GM21381 (cell line): ENCODE measurements around the gene XYLT1.

Experiments used
- ATAC-seq: cut with Tn5 transposase; IDR thresholded peaks from one replicate; pipeline ENCODE4 v1.9.1; 2021; ENCODE audit warnings: mild to moderate bottlenecking, moderate library complexity; ENCODE audit not compliant: unreplicated experiment

Gene XYLT1

GRCh38 chr16:17404941-17405689 lies 65.6 kb downstream of the XYLT1 start:
- ATAC-seq: no peak

DNA sequence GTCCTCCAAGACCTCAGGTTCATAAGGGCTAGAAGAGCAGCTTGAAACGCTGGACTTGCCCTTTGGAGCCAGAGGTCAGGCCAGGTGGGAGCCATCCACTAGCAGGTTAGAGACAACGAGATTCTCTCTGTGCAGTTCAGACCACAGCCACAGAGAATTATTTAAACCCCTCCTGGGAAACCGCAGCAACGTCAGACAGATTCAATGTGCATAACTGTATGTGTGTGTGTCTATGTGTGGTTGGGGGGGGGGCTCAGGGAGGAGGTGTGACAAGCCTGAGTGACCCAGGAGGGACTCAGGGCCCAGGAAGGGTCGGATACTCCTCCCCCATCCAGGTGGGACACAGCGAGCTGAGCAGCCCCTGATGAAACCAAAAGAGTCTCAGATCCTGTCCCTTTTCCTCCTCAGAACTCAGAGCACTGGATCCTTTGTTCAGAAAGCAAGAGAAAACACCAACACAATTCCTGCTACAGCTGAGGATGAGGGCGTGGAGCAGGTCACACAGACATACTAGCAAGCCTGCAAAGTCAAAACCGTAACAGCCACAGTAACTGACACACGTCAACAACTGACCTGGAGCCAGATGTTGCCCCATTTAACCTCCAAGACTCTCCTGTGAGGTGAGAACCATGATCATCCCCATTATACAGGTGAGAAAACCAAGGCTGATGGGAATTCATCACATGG lies 66.8 kb downstream of the XYLT1 start:
- ATAC-seq: no peak

GRCh38 chr16:17403156-17403809 lies 67.5 kb downstream of the XYLT1 start:
- no peak for ATAC-seq

DNA sequence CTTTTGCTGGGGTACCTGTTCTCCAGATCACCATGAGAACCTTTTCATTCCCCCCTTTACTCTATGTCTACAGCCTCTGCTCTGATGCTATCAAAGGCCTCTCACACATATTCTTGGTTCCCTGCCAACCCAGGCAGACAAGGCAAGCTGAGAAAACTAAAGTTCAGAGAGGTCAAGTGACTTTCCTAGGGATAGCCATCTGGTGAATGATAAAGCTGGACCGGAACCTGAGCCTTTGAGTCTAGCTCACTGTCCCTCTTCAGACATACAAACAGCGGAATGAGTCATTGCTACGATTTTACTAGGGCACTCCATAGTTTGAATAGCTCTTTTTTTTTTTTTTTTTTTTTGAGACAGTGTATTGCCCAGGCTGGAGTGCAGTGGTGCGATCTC lies 73.3 kb downstream of the XYLT1 start:
- ATAC-seq: no peak

DNA sequence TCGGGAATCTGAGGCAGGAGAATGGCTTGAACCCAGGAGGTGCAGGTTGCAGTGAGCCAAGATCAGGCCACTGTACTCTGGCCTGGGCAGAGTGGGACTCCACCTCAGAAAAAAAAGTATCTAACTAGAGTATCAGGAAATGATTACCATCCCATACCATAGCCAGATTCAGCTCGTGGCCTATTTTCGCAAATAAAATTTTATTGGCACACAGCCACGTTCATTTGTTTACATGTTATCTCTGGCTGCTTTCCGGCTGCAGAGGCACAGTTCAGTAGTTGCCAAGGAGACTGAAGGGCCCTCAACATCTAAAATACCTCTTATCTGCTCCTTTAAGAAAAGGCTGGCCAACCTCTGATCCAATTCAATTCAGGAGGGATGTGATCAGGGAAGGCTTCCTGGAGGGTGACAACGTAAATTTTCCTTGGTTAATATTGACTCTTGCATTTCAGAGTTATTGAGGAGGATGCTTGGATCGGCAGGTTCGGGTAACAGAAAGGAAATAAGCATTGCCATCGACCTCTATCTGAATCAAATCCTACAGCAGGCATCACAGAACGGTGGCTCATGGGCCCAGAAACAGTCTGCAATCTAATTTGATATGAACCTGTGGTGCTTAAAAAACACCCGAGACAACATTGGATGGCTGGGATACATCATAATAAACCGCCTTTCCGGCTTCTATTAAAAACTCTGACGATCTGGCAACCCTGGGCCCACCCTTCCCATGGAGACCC lies 73.8 kb downstream of the XYLT1 start:
- ATAC-seq: no peak

- no peak for ATAC-seq
Observed at GRCh38 chr16:17395849-17396480, 74.8 kb downstream of the XYLT1 start.

DNA sequence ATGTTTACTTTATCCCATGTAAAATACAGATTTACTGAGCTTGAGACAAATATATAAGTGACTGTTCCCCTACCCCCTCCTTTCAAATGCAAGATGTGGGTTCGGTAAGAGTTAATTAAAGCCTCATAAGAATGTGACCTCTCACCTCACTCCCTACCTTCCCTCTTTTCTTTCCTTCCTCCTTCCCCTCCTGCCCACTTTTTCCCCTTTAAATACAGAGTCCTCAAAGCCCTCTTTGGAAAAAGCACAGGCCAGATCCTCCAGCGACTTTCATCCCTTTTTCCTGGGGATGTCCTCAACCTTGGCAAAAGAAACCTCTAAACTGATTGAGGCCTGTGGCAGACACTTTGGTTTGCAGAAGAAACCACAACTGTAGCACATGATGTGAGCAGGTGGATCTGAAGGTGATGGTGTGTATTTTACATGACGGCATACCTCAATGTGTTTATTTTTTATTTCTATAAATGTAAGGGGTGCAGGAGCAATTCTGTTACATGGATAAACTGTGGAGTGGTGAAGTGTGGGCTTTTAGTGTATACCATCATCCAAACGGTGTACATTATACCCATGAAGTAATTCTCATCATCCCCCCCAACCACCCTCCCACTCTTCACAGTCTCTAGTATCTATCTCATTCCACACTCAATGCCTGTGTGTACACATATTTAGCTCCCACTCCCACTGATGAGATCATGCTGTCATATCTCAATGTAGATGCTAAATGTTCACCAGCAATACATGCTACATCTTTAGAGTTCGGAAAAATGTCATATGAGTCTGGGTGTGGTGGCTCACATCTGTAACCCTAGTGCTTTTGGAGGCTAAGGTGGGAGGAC lies 77.7 kb downstream of the XYLT1 start:
- no peak for ATAC-seq

- ATAC-seq: no peak
Observed at GRCh38 chr16:17392127-17392856, 78.5 kb downstream of the XYLT1 start.

- no peak for ATAC-seq
Observed at GRCh38 chr16:17391715-17392114, 79.0 kb downstream of the XYLT1 start.

GRCh38 chr16:17389384-17389783 lies 81.4 kb downstream of the XYLT1 start:
- ATAC-seq: no peak

- no peak for ATAC-seq
Observed at GRCh38 chr16:17387256-17387655, 83.5 kb downstream of the XYLT1 start.

DNA sequence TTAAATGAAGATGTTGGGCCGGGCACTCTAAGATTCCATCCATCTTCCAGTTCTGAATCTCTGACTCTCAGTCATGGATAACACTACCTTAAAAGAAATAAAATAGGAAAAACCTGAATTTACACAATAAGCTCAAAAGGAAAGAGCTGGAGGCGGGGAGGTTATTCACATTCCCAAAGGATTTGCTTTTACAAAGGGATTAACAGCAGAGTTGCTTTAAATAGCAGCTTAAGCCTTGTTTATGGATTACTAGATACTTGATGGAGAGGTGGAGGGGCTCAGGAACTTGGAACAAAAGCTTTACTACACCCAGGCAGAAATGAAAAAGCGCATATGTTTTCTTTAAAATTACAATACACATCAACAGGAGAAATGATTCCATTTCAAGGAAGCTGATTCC lies 84.5 kb downstream of the XYLT1 start:
- no peak for ATAC-seq

DNA sequence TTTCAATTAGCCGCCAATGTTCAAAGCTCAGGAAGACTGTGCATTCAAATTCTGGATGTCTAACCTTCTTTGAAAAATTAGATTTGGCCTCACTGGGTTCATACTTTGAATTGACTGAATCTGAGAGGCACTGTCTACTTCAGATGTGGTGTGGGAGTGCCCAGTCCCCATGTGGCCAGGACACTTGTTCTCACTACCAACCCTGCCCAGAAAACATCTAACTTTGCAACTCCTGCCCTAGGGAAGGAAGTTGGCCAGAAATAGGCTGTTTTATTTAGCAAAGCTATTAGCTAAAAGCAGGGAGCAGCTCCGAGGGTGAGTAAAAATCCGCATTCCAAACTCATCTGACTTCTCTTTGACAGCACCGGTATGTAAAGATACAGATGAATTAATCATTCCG lies 86.3 kb downstream of the XYLT1 start:
- no peak for ATAC-seq

GRCh38 chr16:17382949-17383863 lies 87.6 kb downstream of the XYLT1 start:
- no peak for ATAC-seq

GRCh38 chr16:17382514-17382913 lies 88.2 kb downstream of the XYLT1 start:
- no peak for ATAC-seq

- no peak for ATAC-seq
Observed at GRCh38 chr16:17381784-17382183, 89.0 kb downstream of the XYLT1 start.

DNA sequence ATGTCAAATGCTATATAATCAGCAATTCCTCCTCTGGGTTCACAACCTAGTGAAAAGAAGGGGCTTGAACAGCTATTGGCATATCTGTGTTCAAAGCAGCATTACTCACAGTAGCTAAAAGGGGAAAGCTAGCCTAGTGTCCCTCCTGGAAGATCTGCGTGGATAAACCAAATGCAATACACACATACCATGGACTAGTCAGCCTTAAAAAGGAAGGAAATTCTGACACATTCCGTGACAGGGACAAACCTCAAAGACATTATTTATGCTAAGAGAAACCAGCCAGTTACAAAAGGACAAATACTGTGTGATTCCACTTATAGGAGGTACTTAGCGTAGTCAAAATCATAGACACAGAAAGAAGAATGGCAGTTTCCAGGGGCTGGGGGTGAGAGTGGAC lies 90.1 kb downstream of the XYLT1 start:
- no peak for ATAC-seq

DNA sequence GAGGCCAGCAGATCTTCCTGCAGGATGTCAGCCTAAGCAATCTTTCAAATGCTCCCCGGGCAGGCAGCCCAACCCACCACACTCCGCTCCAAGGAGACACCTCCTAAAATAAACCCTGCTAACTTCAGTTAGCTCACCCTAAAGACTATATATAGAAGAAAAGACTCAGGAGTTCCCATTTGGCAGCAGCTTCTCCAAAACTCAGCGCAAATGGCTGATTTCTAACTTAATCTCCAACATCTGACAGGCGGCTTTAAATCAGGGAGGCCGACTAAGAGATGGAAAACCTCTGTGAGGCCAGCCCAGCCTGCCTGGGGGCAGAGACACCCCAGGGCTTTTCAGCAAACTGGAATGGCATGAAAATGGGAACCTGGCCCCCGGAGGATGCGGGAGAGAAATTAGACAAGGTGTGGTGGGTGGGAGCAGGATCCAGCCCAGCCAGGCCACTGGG lies 91.6 kb downstream of the XYLT1 start:
- no peak for ATAC-seq
